NCI-H187 (cell line): Measurements from ENCODE around the gene ANGEL1.

Experiments used
- DNase-seq, 2 experiments: peaks; one replicate each; lab custom pipeline; 2025; lab: John Stamatoyannopoulos, UW

The ANGEL1 gene

DNA sequence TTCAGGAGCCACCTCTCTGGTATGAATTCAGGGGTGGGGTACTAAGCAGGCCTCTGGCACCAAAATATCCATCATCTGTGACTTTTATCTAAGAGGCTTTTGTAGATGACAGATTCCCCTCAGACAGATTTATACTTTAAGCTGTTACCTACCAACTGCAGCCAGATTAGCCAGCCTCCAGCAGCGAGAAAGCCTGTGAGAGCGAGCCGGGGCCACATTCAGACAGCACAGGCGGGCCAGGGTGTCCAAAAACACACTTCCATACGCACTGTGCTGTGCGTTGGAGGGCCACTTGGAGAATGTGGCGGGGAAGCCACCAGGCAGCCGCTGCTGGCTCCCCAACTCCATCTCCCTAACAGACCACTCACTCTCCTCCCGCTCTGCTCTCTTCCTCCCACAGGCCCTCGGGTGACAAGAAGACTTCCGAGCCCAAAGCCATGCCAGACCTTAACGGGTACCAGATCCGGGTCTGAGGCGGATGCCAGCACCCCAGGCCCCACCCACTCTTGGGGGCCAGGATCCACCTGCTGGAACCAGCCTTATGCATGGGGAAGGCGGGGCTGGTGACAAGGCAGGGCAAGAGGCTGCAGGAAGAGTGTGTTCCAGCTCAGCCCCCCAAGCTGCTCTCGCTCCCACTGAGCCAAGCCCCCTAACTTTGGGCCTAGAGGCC, 34.0 kb downstream of the ANGEL1 start:
- DNase-seq, result no peak

GRCh38 chr14:76777721-76778120, 35.0 kb downstream of the ANGEL1 start:
- DNase-seq, result no peak

DNA sequence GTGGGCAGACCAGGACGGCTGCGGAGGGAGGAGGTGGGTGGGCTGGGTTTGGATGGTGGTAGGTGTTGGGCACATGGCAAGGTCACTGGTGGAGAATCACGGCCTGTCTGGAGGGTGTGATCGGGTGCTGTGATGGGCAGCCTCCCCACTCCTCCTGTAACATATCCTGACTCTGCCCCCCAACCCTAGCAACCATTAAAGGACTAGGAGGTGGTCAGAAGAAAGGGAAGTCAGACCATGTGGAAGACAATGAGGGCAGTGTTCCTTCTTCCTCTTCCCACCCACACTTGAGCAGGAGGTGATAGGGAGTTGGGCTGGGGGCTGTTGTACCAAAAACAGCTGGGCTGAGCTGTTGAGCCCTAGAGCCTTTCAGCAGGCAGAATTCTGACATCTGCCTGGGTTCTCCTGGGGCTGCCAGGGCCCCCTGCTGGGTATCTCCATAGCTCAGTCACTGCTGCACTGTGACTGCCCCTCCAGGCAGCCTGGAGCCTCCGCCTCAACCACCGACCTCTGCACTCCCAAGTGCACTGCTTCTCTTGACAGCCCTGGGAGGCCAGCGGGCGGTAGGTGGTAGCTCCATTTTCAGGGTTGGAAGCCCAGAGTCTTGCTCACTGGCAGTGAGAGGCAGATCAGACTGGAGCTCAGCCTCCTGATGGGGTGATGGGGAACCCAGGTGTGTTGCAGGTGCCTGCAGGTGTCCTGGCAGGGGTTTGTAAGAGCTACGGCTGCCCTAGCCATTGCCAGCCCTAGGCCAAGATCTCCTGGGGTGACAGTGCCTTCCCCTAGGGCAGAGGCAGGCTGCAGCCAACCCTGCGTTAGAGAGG, 36.0 kb downstream of the ANGEL1 start:
- no peak for DNase-seq

GRCh38 chr14:76775695-76776427, 36.8 kb downstream of the ANGEL1 start:
- no peak for DNase-seq

DNA sequence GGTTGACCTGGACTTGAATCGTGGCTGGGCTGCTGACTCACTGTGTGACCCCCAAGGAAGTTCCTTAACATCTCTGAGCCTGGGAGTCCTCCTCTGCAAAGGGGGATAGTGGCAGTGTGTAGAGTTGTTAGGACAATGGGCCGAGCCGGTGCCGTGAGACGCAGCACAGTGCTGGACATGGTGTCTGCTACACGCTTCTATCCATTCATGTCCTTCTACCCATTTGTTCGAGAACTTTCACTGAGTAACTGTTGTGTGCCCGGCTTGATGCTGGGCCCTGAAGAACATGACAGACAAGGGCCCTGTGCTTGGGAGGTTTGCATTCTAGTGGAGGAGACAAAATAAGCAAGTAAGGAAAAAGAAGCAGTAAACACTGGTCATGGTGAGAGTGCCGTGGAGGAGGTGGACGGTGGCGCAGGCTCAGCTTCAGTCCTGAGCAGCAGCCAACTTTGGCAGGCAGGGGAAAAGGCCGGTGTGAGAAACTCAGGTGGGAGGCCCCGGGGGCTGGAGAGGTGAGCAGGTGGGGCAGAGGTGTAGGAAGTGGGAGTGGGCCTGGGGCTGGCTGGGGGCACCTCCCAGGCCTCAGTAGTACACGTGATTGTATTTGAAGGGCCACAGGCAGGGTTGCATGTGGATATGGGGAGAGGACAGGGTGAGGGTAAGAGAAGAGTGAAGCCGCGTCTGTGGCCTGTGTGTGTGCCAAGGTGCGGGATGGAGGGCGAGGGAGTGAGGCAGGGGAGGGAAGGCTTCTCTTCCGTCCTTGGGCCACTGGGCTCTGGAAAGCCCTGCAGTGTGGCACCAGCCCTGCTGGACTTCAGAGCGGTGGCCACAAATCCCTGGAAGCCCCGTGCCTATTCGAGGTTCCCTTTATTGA, 37.6 kb downstream of the ANGEL1 start:
- DNase-seq, result no peak

- DNase-seq, result no peak
Observed at GRCh38 chr14:76773956-76774820, 38.5 kb downstream of the ANGEL1 start.

- DNase-seq, result no peak
Observed at GRCh38 chr14:76773188-76773885, 39.3 kb downstream of the ANGEL1 start.

GRCh38 chr14:76772300-76773187, 40.1 kb downstream of the ANGEL1 start:
- DNase-seq, result no peak

DNA sequence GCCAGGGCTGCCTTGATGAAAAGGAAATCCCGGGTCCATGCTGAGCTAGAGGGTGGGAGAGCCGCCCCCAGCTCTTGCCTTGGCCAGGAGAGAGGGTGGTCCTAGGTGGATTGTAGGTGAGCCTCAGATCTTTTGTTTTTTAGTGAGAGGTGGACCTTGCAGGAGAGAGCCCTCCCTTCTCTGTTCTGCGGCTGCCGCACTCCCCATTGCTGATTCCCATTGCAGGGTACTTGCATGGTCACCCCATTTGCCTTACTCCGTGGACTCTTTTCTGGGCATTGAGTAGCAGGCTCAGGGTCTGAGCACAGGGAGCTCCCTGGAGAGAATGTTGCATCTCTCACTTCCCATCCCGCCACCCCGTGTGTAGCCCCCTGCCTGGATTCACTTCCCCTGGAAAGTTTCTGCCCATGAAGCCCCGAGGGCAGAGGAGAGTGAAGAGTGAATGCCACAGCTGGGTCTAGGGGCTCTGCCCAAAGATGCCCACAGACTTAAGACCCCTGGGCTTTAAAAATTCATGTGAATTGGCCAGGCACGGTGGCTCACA, 41.2 kb downstream of the ANGEL1 start:
- DNase-seq, result no peak

- DNase-seq, result no peak
Observed at GRCh38 chr14:76770521-76771436, 41.9 kb downstream of the ANGEL1 start.

GRCh38 chr14:76769636-76770292, 42.9 kb downstream of the ANGEL1 start:
- no peak for DNase-seq

GRCh38 chr14:76768671-76769500, 43.8 kb downstream of the ANGEL1 start:
- DNase-seq, result no peak

- DNase-seq, result no peak
Observed at GRCh38 chr14:76767681-76768656, 44.7 kb downstream of the ANGEL1 start.

DNA sequence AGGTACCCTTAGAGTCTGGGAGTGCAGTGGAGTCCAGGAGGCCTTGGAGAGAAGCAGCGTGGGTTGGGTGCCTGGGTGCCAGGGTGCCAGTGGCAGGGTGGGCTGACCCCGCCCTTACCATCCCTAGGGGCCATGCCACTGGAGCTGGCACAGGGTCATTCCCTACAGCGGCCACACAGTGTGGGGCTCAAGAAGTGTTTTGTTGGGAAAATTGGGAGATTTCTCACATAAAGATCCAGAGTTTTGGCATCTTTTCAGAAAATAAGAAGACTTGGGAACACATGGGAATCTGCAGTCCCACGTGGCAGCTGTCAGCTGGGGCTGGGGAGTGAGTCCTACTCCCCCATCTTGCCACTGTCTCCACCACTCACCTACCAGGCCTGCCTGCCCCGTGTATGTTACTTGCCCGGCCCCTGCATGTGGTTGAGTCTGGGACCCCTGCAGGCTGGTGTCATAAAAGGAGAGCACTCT, 47.2 kb downstream of the ANGEL1 start:
- DNase-seq, result no peak
